IPS-15b (cell line): ENCODE data around the gene NOL8.

ENCODE experiments used
- H3K27me3 ChIP-seq: one replicate; pipeline ENCODE4 v1.6.1; 2013; ENCODE audit warnings: low read length; ENCODE audit not compliant: control insufficient read depth, insufficient read depth
- H3K36me3 ChIP-seq: one replicate; pipeline ENCODE4 v1.6.1; 2013; ENCODE audit warnings: low read length; ENCODE audit not compliant: control insufficient read depth, insufficient read depth
- H3K4me1 ChIP-seq: one replicate; pipeline ENCODE4 v1.6.1; 2013; ENCODE audit warnings: mild to moderate bottlenecking, low read length; ENCODE audit not compliant: control insufficient read depth, insufficient read depth
- H3K4me3 ChIP-seq: one replicate; pipeline ENCODE4 v1.5.1; 2013; ENCODE audit warnings: low read depth, low read length
- H3K9ac ChIP-seq: one replicate; pipeline ENCODE4 v1.6.1; 2013; ENCODE audit warnings: low read depth, mild to moderate bottlenecking, low read length
- H3K9me3 ChIP-seq: one replicate; pipeline ENCODE4 v1.6.1; 2013; ENCODE audit warnings: mild to moderate bottlenecking, low read length; ENCODE audit not compliant: control insufficient read depth, insufficient read depth

The NOL8 gene

DNA sequence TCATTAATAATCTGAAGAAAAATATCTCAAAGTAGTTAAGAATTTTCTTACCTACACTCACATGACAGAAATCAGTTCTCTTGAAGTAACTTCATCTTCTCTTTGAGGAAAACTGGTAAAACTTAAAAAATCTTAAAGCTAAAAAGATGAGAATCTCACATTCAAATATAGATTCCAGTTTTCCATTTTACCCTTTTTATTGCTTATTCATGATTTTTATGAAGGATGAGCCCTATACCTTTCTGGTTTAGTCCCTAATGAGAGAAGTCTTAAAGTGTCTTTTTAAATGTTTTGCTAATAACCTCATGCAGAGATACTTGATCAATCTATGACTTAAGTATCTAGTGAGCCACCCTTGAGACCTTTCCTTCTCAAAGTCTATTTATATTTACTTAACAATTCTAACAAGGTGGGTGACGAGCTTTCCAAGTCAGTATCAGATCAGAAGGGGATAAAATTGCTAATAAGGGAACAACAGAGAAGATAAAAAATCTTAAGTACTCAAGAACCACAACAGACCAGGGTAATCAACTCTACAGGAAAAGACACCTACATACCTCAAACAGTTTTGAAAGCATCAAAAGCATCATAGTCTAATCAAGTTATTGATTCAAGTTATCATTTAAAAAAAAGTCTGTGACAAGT, 34.2 kb downstream of the NOL8 start:
- Histone ChIP-seq H3K4me1 (no peaks in the 10 kb centered on the region), H3K36me3 (peaks cover 13% of the 10 kb centered on the region), H3K9ac (no peak overlapping the region), H3K27me3 (no peaks in the 10 kb centered on the region), H3K4me3 (no peak overlapping the region), H3K9me3 (no peaks in the 10 kb centered on the region)

DNA sequence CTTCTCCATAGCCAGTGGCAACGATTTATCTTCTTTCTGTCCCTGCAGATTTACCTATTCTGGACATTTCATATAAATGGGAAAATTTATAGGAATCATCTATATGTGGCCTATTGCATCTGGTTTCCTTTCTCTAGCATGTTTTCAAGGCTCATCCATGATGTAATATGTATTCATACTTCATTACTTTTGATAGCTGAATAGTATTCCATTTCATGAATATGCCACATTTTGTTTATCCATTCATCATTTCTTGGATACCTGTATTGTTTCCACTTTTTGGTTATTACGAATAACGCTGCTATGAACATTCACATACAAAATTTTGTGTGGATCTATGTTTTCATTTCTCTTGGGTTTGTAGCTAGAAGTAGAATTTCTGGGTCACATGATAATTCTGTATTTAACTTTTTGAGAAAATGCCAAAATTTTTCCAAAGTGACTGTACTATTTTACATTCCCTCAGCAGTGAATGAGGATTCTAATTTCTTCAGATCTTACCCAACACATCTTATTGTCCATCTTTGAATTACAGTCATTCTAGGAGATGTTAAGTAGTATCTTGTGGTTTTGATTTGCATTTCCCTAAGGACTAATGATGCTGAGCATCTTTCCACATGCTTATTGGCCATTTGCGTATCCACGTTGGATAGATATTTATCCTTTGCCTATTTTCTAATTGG, 35.3 kb downstream of the NOL8 start:
- H3K9ac ChIP-seq, result no peak overlapping the region
- no peak overlapping the region for H3K4me3 ChIP-seq
- H3K9me3 ChIP-seq, result no peaks in the 10 kb centered on the region
- no peaks in the 10 kb centered on the region for H3K27me3 ChIP-seq
- peaks cover 17% of the 10 kb centered on the region for H3K36me3 ChIP-seq
- H3K4me1 ChIP-seq, result no peaks in the 10 kb centered on the region

DNA sequence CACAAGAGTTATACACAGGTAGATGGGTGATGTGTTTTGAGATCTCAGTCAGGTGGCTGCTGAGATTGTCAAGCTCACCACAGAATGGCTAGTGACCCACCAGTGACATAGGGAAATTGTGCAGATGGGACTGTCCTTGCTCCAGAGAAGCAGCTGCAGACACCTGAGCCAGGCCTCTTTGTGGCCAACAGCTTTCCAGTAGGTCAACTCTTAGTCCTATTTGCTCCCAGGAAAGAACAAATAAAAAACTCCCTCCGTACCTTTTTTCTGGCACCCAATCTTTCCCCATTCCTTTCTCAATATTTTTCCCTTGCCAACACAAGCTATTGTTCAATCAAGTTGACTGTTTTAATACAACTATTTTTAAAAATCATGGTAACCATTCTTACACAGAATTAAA, 45.8 kb downstream of the NOL8 start:
- H3K27me3 ChIP-seq, result no peaks in the 10 kb centered on the region
- H3K4me3 ChIP-seq, result no peak overlapping the region
- no peaks in the 10 kb centered on the region for H3K9me3 ChIP-seq
- H3K4me1 ChIP-seq, result no peaks in the 10 kb centered on the region
- H3K9ac ChIP-seq, result no peak overlapping the region
- peaks cover 19% of the 10 kb centered on the region for H3K36me3 ChIP-seq

- Histone ChIP-seq H3K4me1 (no peaks in the 10 kb centered on the region), H3K9ac (no peak overlapping the region), H3K9me3 (no peaks in the 10 kb centered on the region), H3K4me3 (no peak overlapping the region), H3K36me3 (peaks cover 26% of the 10 kb centered on the region), H3K27me3 (no peaks in the 10 kb centered on the region)
Measured at GRCh38 chr9:92278110-92278509, 47.0 kb downstream of the NOL8 start.

GRCh38 chr9:92276331-92277032, 48.7 kb downstream of the NOL8 start:
- peaks cover 30% of the 10 kb centered on the region for H3K36me3 ChIP-seq
- H3K27me3 ChIP-seq, result no peaks in the 10 kb centered on the region
- H3K9me3 ChIP-seq, result no peaks in the 10 kb centered on the region
- no peak overlapping the region for H3K9ac ChIP-seq
- H3K4me3 ChIP-seq, result no peak overlapping the region
- H3K4me1 ChIP-seq, result no peaks in the 10 kb centered on the region

DNA sequence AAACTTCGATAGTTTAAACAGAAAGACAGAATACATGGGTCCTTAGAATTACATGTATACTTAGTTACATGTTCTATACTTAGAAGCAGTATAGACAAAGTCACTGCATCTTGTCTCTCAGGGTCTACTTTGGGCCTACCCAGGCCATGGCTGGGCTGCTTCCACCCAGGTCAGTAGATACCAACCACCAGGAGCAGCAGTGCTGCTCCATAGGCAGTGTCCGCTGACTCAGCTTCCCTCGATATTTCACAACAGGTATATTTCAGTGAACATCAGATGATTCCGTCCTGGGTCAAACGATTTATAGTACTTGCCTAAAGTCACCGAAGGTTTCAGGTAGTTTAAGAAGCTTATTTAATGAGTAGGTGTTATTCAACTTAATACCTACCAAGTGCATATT, 49.6 kb downstream of the NOL8 start:
- H3K36me3 ChIP-seq, result peaks cover 37% of the 10 kb centered on the region
- no peaks in the 10 kb centered on the region for H3K27me3 ChIP-seq
- no peaks in the 10 kb centered on the region for H3K4me1 ChIP-seq
- H3K9me3 ChIP-seq, result no peaks in the 10 kb centered on the region
- no peak overlapping the region for H3K9ac ChIP-seq
- no peak overlapping the region for H3K4me3 ChIP-seq

DNA sequence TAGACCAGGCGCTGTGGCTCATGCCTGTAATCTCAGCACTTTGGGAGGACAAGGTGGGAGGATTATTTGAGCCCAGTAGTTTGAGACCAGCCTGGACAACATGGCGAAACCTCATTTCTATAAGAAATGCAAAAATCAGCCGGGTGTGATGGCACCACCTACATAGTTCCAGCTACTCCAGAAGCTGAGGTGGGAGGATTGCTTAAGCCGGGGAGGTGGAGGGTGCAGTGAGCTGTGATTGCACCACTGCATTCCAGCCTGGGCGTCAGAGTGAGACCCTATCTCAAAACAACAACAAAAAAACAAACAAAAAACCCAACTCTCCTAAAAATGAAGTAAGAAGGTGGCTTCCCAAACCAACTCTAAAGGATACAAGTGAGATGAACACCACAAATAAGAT, 54.6 kb downstream of the NOL8 start:
- Histone ChIP-seq H3K4me1 (no peaks in the 10 kb centered on the region), H3K4me3 (no peak overlapping the region), H3K9me3 (no peaks in the 10 kb centered on the region), H3K27me3 (no peaks in the 10 kb centered on the region), H3K9ac (no peak overlapping the region), H3K36me3 (peaks cover 53% of the 10 kb centered on the region)

DNA sequence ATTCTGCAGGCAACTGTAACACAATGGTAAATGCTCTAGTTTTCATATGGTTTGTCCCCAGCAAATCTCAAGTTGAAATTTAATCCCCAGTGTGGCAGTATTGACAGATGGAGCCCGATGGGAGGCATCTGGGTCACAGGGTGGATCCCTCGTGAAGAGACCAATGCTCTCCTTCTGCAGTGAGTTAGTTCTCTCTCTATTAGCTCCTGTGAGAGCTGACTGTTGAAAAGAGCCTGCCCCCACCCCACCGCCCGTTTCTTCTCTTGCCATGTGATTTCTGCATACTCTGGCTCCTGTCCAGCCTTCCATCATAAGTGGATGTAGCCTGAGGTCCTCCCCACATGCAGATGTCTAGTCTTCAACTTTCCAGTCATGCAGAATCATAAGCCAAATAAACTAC, 58.7 kb downstream of the NOL8 start:
- H3K36me3 ChIP-seq, result peaks cover 70% of the 10 kb centered on the region
- H3K27me3 ChIP-seq, result no peaks in the 10 kb centered on the region
- no peaks in the 10 kb centered on the region for H3K9me3 ChIP-seq
- H3K4me3 ChIP-seq, result no peak overlapping the region
- no peaks in the 10 kb centered on the region for H3K4me1 ChIP-seq
- H3K9ac ChIP-seq, result no peak overlapping the region

- no peak overlapping the region for H3K4me3 ChIP-seq
- H3K4me1 ChIP-seq, result no peaks in the 10 kb centered on the region
- peaks cover 69% of the 10 kb centered on the region for H3K36me3 ChIP-seq
- H3K9ac ChIP-seq, result no peak overlapping the region
- H3K27me3 ChIP-seq, result no peaks in the 10 kb centered on the region
- no peaks in the 10 kb centered on the region for H3K9me3 ChIP-seq
Measured at GRCh38 chr9:92265154-92265553, 60.0 kb downstream of the NOL8 start.

DNA sequence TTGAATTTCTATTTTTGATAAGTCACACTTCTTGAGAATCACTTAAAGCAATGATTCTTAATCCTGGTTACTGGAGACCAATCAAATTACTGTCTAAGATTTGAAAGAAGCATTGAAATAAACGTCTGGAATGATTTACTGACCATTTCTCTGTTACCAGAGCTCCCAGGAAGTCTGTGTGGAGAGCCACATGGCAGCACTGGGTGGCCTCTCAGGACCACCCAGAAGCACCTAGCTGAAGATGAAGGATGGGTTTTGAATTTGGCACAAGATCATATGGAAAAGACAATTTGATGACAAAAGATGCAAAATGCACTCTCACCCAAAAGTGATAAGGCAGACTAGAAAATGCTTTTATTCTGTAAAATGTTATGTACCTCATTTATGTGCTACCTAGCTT, 62.0 kb downstream of the NOL8 start:
- Histone ChIP-seq H3K27me3 (no peaks in the 10 kb centered on the region), H3K4me3 (no peak overlapping the region), H3K9ac (no peak overlapping the region), H3K4me1 (no peaks in the 10 kb centered on the region), H3K9me3 (no peaks in the 10 kb centered on the region), H3K36me3 (peaks cover 73% of the 10 kb centered on the region)

DNA sequence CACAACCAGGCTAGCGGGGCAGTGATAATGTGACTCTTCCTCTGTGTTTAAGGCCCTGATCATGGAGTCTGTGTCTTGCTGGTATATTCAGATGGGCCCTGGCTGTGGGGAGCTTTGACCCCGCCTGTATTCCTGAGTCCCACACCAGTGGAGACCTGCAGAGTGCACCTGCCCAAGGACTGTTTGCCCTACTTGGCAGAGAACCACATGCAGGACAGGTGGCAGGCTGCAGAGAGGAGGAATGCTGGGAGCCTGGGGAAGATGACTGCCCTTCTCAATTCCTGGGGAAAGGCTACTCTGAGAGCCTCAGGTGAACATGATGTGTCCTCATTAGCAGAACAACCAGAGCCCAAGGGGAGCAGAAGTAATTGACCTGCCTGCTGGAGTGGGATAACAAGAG, 67.8 kb downstream of the NOL8 start:
- Histone ChIP-seq H3K4me3 (no peak overlapping the region), H3K27me3 (no peaks in the 10 kb centered on the region), H3K36me3 (peaks cover 67% of the 10 kb centered on the region), H3K9ac (no peak overlapping the region), H3K4me1 (no peaks in the 10 kb centered on the region), H3K9me3 (no peaks in the 10 kb centered on the region)
